HCT116 (cell line): Measurements from ENCODE around the gene SEMA3E. TPM values are rescaled to one million over a fixed set of nuclear protein-coding genes. Genes with fewer than 3 reads are reported as not detected.

Experiments used
- ATAC-seq: fragments of 200-7000 bp; cut with Tn5 transposase; 2 replicates; pipeline ENCODE4 v1.9.1; 2020; ENCODE audit warnings: mild to moderate bottlenecking, moderate library complexity
- BruUV-seq: library from RNA; stranded (reverse); fragments of 400-500 nt; replicated peaks from 2 replicates; lab custom pipeline; 2021; lab: Mats Ljungman, UMichigan
- CTCF ChIA-PET: fragments of 300-600 bp; sonication (Branson Sonifier 250); formaldehyde crosslinking; loops from one replicate; lab custom pipeline; 2021; ENCODE audit warnings: antibody characterized with exemption; lab: Charles Lee
- POLR2A ChIA-PET: fragments of 300-600, 350-600 bp; sonication (Branson Sonifier 250); formaldehyde crosslinking; loops from one replicate; lab custom pipeline; 2021; ENCODE audit warnings: antibody characterized with exemption; lab: Charles Lee
- RAD21 ChIA-PET, 2 experiments: fragments of 300-600 bp; sonication (Branson Sonifier 250); formaldehyde crosslinking; loops; one replicate each; lab custom pipeline; 2023; ENCODE audit warnings: low total read pairs in 2 of 2; ENCODE audit not compliant: uncharacterized antibody in 2 of 2, unreplicated experiment in 2 of 2, low non-redundant PET in 1 of 2; lab: Charles Lee
- DNase-seq: peaks from one replicate; pipeline ENCODE4 v3.0.0-alpha.2; 2010; ENCODE audit warnings: low read depth, low spot score
- H2AFZ ChIP-seq: fragments of 200-600 bp; shearing (Covaris generic), sonication (generic); 2 replicates; pipeline ENCODE4 v1.6.1; 2017; ENCODE audit warnings: low read depth, mixed run types, mixed read lengths, antibody characterized with exemption, low read length; ENCODE audit not compliant: poor library complexity, severe bottlenecking
- H3K27ac ChIP-seq: 2 replicates; pipeline ENCODE4 v1.5.1; 2012; ENCODE audit warnings: low read depth, low read length
- H3K27me3 ChIP-seq: fragments of 200-600 bp; sonication (generic); 2 replicates; pipeline ENCODE4 v1.6.1; 2016; ENCODE audit warnings: mixed run types, low read length, mixed read lengths; ENCODE audit not compliant: insufficient read depth
- H3K36me3 ChIP-seq, 2 experiments: fragments of 200-500 bp in 1 of 2; fragments of 200-600 bp in 1 of 2; sonication (Bioruptor generic) in 1 of 2; sonication (generic) in 1 of 2; 2 replicates each; pipeline versions ENCODE4 v1.5.1 to v1.6.1; 2014 to 2016; ENCODE audit warnings: low read length in 2 of 2, inconsistent platforms in 1 of 2, mixed read lengths in 1 of 2, mixed run types in 1 of 2; ENCODE audit not compliant: insufficient read depth in 2 of 2, control insufficient read depth in 1 of 2
- H3K4me1 ChIP-seq, 2 experiments: fragments of 200-600 bp in 1 of 2; sonication (generic) in 1 of 2; 2 replicates each; pipeline versions ENCODE4 v1.5.1 to v1.6.1; 2012 to 2017; ENCODE audit warnings: low read length in 2 of 2, inconsistent platforms in 1 of 2, mild to moderate bottlenecking in 1 of 2, mixed read lengths in 1 of 2, mixed run types in 1 of 2, moderate library complexity in 1 of 2; ENCODE audit not compliant: insufficient read depth in 2 of 2, control insufficient read depth in 1 of 2
- H3K4me2 ChIP-seq: fragments of 200-600 bp; sonication (generic); 2 replicates; pipeline ENCODE4 v1.6.1; 2017; ENCODE audit warnings: mixed run types, low read length, mixed read lengths
- H3K4me3 ChIP-seq, 2 experiments: fragments of 200-600 bp in 1 of 2; sonication (generic) in 1 of 2; replicated peaks in 1 of 2; 2 replicates each; pipeline ENCODE4 v1.5.1; 2011 to 2016; ENCODE audit warnings: low read length in 2 of 2, control low read depth in 1 of 2, low read depth in 1 of 2, mild to moderate bottlenecking in 1 of 2, mixed read lengths in 1 of 2, mixed run types in 1 of 2
- H3K79me2 ChIP-seq: fragments of 200-600 bp; sonication (generic); 2 replicates; pipeline ENCODE4 v1.6.1; 2017; ENCODE audit warnings: mild to moderate bottlenecking, mixed run types, low read length, moderate library complexity, mixed read lengths; ENCODE audit not compliant: insufficient read depth
- H3K9ac ChIP-seq: fragments of 200-600 bp; sonication (generic); 2 replicates; pipeline ENCODE4 v1.6.1; 2016; ENCODE audit warnings: low read length, mixed read lengths
- H3K9me2 ChIP-seq: fragments of 200-600 bp; sonication (generic), shearing (Covaris generic); 2 replicates; pipeline ENCODE4 v1.6.1; 2017; ENCODE audit warnings: mixed run types, mild to moderate bottlenecking, moderate library complexity; ENCODE audit not compliant: insufficient read depth
- H3K9me3 ChIP-seq, 2 experiments: fragments of 200-500 bp in 1 of 2; fragments of 200-600 bp in 1 of 2; sonication (Bioruptor generic) in 1 of 2; sonication (generic) in 1 of 2; 2 replicates each; pipeline ENCODE4 v1.6.1; 2014 to 2017; ENCODE audit warnings: low read length in 2 of 2, mixed read lengths in 2 of 2, inconsistent platforms in 1 of 2, low read depth in 1 of 2, mild to moderate bottlenecking in 1 of 2, mixed run types in 1 of 2, moderate library complexity in 1 of 2; ENCODE audit not compliant: control insufficient read depth in 1 of 2, insufficient read depth in 1 of 2
- H4K20me1 ChIP-seq: fragments of 200-600 bp; sonication (generic), shearing (Covaris generic); 2 replicates; pipeline ENCODE4 v1.6.1; 2017; ENCODE audit warnings: mixed run types, mild to moderate bottlenecking, moderate library complexity; ENCODE audit not compliant: insufficient read depth
- ATF3 ChIP-seq: IDR thresholded peaks from 2 replicates; pipeline ENCODE4 v1.6.1; 2012
- CBX3 ChIP-seq: IDR thresholded peaks from 2 replicates; pipeline ENCODE4 v1.6.1; 2012; ENCODE audit warnings: low read depth
- CTCF ChIP-seq, 3 experiments: fragments of 200-600 bp in 1 of 3; sonication (generic) in 1 of 3; IDR thresholded peaks in 2 of 3; conservative IDR thresholded peaks in 1 of 3; 2 replicates each; pipeline ENCODE4 v1.5.1; 2012 to 2017; ENCODE audit warnings: low read depth in 2 of 3, low read length in 2 of 3, antibody characterized with exemption in 1 of 3, borderline replicate concordance in 1 of 3, control low read depth in 1 of 3, mild to moderate bottlenecking in 1 of 3, mixed read lengths in 1 of 3, mixed run types in 1 of 3, moderate library complexity in 1 of 3; ENCODE audit not compliant: insufficient read depth in 1 of 3
- EGR1 ChIP-seq: IDR thresholded peaks from 2 replicates; pipeline ENCODE4 v1.6.1; 2012; ENCODE audit warnings: low read depth
- ELF1 ChIP-seq: IDR thresholded peaks from 2 replicates; pipeline ENCODE4 v1.6.1; 2012; ENCODE audit warnings: low read depth, borderline replicate concordance
- EZH2phosphoT487 ChIP-seq: fragments of 200-600 bp; IDR thresholded peaks from 2 replicates; pipeline ENCODE4 v1.6.1; 2018; ENCODE audit warnings: antibody characterized with exemption, borderline replicate concordance
- MAX ChIP-seq: IDR thresholded peaks from 2 replicates; pipeline ENCODE4 v1.6.1; 2012
- POLR2AphosphoS5 ChIP-seq: IDR thresholded peaks from 2 replicates; pipeline ENCODE4 v1.6.1; 2011; ENCODE audit warnings: mild to moderate bottlenecking, low read depth, low read length, moderate library complexity
- SIN3A ChIP-seq: IDR thresholded peaks from 2 replicates; pipeline ENCODE4 v1.6.1; 2012; ENCODE audit warnings: low read depth
- SP1 ChIP-seq: IDR thresholded peaks from 2 replicates; pipeline ENCODE4 v1.6.1; 2012; ENCODE audit warnings: low read depth
- SRF ChIP-seq: IDR thresholded peaks from 2 replicates; pipeline ENCODE4 v1.6.1; 2012; ENCODE audit warnings: low read depth
- TCF7L2 ChIP-seq: IDR thresholded peaks from 2 replicates; pipeline ENCODE4 v1.7.0; 2011; ENCODE audit warnings: borderline replicate concordance, inconsistent platforms; ENCODE audit not compliant: insufficient read depth, insufficient read length; ENCODE audit errors: extremely low read depth
- YY1 ChIP-seq: IDR thresholded peaks from 2 replicates; pipeline ENCODE4 v1.6.1; 2011; ENCODE audit warnings: low read length, low read depth, moderate library complexity, mild to moderate bottlenecking; ENCODE audit not compliant: insufficient replicate concordance; ENCODE audit errors: extremely low read depth
- ZFX ChIP-seq: fragments of 450-650 bp; IDR thresholded peaks from 2 replicates; pipeline ENCODE4 v1.6.1; 2017
- ZNF274 ChIP-seq: fragments of 200-500 bp; sonication (Bioruptor generic); IDR thresholded peaks from 2 replicates; pipeline ENCODE4 v1.6.1; 2014; ENCODE audit warnings: mild to moderate bottlenecking, low read depth, low read length, inconsistent platforms
- intact Hi-C: fragments of 100-400 bp; cut with micrococcal nuclease; formaldehyde crosslinking; loops from 2 replicates; pipeline ENCODE4 v1.10.0; 2022
- total RNA-seq: library from RNA; stranded (reverse); gene quantifications from one replicate; pipeline ENCODE4 v1.2.1, GENCODE V29; 2021; ENCODE audit not compliant: unreplicated experiment

Gene SEMA3E
- total RNA-seq, 1 experiment from 2014 or later = 1.6 TPM

- no peaks in the 10 kb centered on the region for H3K9me2 ChIP-seq
- no peaks in the 10 kb centered on the region for H3K4me1 ChIP-seq
- ChIA-PET CTCF (no interaction called here), POLR2A (no interaction called here), RAD21 (no interaction called here)
- no peak overlapping the region for H3K9ac ChIP-seq
- H2AFZ ChIP-seq = no peak overlapping the region
- TF ChIP-seq YY1 (no peak), ATF3 (no peak), TCF7L2 (no peak), MAX (no peak), ZFX (no peak), SP1 (no peak), CTCF (IDR thresholded peaks at IDR 0.05 in 2 of 3, conservative IDR thresholded peaks at IDR 0.05 in 1 of 3; ENCODE audit: borderline replicate concordance in 1 of 3, insufficient read depth in 1 of 3, low read depth in 2 of 3, low read length in 2 of 3) (no peak), ELF1 (no peak), CBX3 (no peak), SIN3A (no peak), EZH2phosphoT487 (no peak), SRF (no peak), POLR2AphosphoS5 (no peak), EGR1 (no peak), ZNF274 (no peak)
- DNase-seq (no peak), ATAC-seq (no peak)
- intact Hi-C loops = no loop called here
- BruUV-seq = no TSS peak
- no peaks in the 10 kb centered on the region for H3K9me3 ChIP-seq
- H3K36me3 ChIP-seq = no peaks in the 10 kb centered on the region
- H3K27ac ChIP-seq = no peak overlapping the region
- H3K79me2 ChIP-seq = no peaks in the 10 kb centered on the region
- H3K27me3 ChIP-seq = no peaks in the 10 kb centered on the region
- no peaks in the 10 kb centered on the region for H4K20me1 ChIP-seq
- H3K4me2 ChIP-seq = no peak overlapping the region
- H3K4me3 ChIP-seq = no peak overlapping the region
Measured at GRCh38 chr7:83504330-83504729, 144.6 kb downstream of the SEMA3E start.
